Brain microvascular endothelial cell (primary cell): Measurements from ENCODE around the gene TFB2M.

Source experiments
- DNase-seq: peaks from one replicate; pipeline ENCODE4 v3.0.0-alpha.2; 2020
- H3K27ac ChIP-seq: fragments of 250-450 bp; sonication (Bioruptor Pico); 2 replicates; pipeline ENCODE4 v1.5.1; 2020; ENCODE audit warnings: mild to moderate bottlenecking, moderate library complexity
- H3K27me3 ChIP-seq: fragments of 250-450 bp; sonication (Bioruptor Pico); replicated peaks from 2 replicates; pipeline ENCODE4 v1.5.1; 2020; ENCODE audit warnings: mild to moderate bottlenecking
- H3K36me3 ChIP-seq: fragments of 250-450 bp; sonication (Bioruptor Pico); replicated peaks from 2 replicates; pipeline ENCODE4 v1.5.1; 2020; ENCODE audit warnings: mild to moderate bottlenecking
- H3K4me3 ChIP-seq: 2 replicates; pipeline ENCODE4 v1.5.1; 2011; ENCODE audit warnings: low read depth, mild to moderate bottlenecking, control low read depth, low read length, moderate library complexity
- CTCF ChIP-seq: IDR thresholded peaks from 2 replicates; pipeline ENCODE4 v1.5.1; 2011; ENCODE audit warnings: low read depth, mild to moderate bottlenecking, moderate library complexity, low read length, control low read depth, inconsistent platforms; ENCODE audit errors: missing control alignments
- in situ Hi-C: cut with HindIII; loops from 2 replicates; pipeline ENCODE4 v1.10.0; 2017; ENCODE audit warnings: low sequenced_read_pairs, low pct_ligation_motif_present

Gene TFB2M

DNA sequence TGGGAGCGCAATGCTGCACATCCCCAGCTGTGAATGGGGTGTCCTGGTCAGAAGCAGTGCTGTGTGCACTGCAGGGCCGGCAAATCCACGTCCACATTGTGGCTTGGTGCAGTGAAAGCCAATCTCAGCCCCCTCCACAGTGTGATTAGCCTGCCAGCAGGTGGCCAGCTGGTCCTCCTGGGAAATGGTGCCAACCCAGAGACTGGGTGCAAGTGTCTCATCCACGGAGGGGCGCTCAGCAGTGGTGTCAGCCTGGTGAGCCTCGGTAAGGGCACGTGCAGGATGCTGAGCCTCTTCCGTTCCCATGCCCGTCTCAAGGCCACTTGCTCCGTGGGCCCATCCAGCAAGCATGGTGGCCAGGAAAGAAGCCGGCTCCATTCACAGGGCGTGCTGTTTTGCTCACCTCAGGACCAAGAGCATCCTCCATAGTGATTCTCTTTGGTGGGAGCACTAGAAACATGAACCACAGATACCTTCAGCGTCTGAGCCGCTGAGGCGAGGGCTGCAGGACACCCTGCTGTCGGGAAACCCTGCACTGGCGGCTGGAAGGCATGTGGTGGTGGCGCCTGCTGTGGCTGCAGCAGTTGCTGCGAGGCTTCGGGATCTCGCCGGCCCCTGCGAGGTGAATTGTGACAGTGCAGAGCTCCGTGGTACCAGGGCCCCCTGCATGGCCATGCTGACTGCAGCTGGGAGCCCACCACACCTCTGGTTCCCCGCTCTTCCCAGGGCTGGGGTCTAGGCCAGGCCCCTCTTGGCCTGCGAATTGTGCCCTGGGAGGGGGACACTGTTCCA, 57.0 kb downstream of the TFB2M start:
- H3K36me3 ChIP-seq, result no peaks in the 10 kb centered on the region
- TF ChIP-seq CTCF, result no peak
- in situ Hi-C loops, result no loop called here
- DNase-seq, result no peak
- no peak overlapping the region for H3K4me3 ChIP-seq
- no peaks in the 10 kb centered on the region for H3K27me3 ChIP-seq
- H3K27ac ChIP-seq, result no peak overlapping the region

GRCh38 chr1:246506674-246507481, 59.2 kb downstream of the TFB2M start, which contains the start of gene SMYD3:
TSS of gene SMYD3 (minus strand) at chr1:246507279.
- H3K27me3 ChIP-seq, result no peaks in the 10 kb centered on the region
- peak within 1 kb of the TSS; percentile 91 for H3K4me3 ChIP-seq
- TF ChIP-seq CTCF, result peak; percentile 20
- in situ Hi-C loops, result no loop called here
- DNase-seq, result peak; percentile 41
- H3K36me3 ChIP-seq, result no peaks in the 10 kb centered on the region
- H3K27ac ChIP-seq, result no peak within 1 kb of the TSS

GRCh38 chr1:246506367-246506673, 59.7 kb downstream of the TFB2M start:
- TF ChIP-seq CTCF, result no peak
- H3K27me3 ChIP-seq, result no peaks in the 10 kb centered on the region
- H3K27ac ChIP-seq, result no peak overlapping the region
- in situ Hi-C loops, result no loop called here
- DNase-seq, result no peak
- no peaks in the 10 kb centered on the region for H3K36me3 ChIP-seq
- H3K4me3 ChIP-seq, result peak overlapping the region; percentile 91

DNA sequence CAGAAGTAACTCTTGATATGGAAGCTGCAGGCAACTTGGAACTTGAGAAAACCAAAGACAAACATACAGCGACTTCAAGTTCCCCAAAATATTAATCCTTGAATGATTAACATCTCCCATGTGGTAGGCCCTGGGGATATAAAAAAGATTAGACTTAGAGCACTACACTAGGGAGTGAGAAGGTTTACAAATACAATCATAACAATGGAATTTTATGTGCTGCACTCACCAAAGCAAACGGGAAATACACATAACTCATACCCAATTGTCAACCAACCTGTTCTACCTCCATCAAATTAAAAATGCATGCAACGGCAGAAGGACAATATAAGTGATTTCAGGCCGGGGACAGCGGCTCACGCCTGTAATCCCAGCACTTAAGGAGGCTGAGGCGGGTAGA, 62.7 kb downstream of the TFB2M start:
- DNase-seq, result no peak
- no peak for TF ChIP-seq CTCF
- H3K27me3 ChIP-seq, result no peaks in the 10 kb centered on the region
- H3K4me3 ChIP-seq, result no peak overlapping the region
- no peak overlapping the region for H3K27ac ChIP-seq
- H3K36me3 ChIP-seq, result no peaks in the 10 kb centered on the region
- in situ Hi-C loops, result no loop called here

- Histone ChIP-seq H3K27me3 (no peaks in the 10 kb centered on the region), H3K27ac (no peak overlapping the region), H3K36me3 (no peaks in the 10 kb centered on the region), H3K4me3 (no peak overlapping the region)
- peak; percentile 54 for TF ChIP-seq CTCF
- peak; percentile 39 for DNase-seq
- in situ Hi-C loops, result no loop called here
Measured at GRCh38 chr1:246497331-246497915, 68.6 kb downstream of the TFB2M start.
